A549 (cell line): ENCODE data around the gene DYRK1A.

Experiments
- CBX8 ChIP-seq: fragments of 200-600 bp; sonication (generic); IDR thresholded peaks from 2 replicates; pipeline ENCODE4 v1.6.1; 2016
- CEBPB ChIP-seq, 2 experiments: fragments of >200 bp in 1 of 2; sonication (Bioruptor Twin) in 1 of 2; formaldehyde crosslinking in 1 of 2; IDR thresholded peaks; 2 replicates each; pipeline ENCODE4 v1.6.1; 2012 to 2016
- EP300 ChIP-seq, 2 experiments: fragments of >200 bp; sonication (Bioruptor Twin); formaldehyde crosslinking; IDR thresholded peaks; 2 replicates in 1 of 2; 3 replicates in 1 of 2; pipeline ENCODE4 v1.6.1; 2016 to 2017
- ESRRA ChIP-seq: fragments of 150-350 bp; IDR thresholded peaks from 2 replicates; pipeline ENCODE4 v1.6.1; 2014; ENCODE audit warnings: mild to moderate bottlenecking, low read length, borderline replicate concordance
- JUN ChIP-seq, 2 experiments: fragments of >200 bp; sonication (Bioruptor Twin); formaldehyde crosslinking; IDR thresholded peaks; 2 replicates in 1 of 2; 3 replicates in 1 of 2; pipeline ENCODE4 v1.6.1; 2016 to 2017
- MAFK ChIP-seq: fragments of 450-650 bp; IDR thresholded peaks from 2 replicates; pipeline ENCODE4 v1.6.1; 2014; ENCODE audit not compliant: partially characterized antibody
- POLR2A ChIP-seq: IDR thresholded peaks from 2 replicates; pipeline ENCODE4 v1.6.1; 2012; ENCODE audit warnings: mild to moderate bottlenecking, low read length
- TF ChIP-seq, protein P1 (sequence below): fragments of >200 bp; sonication (Bioruptor Twin); formaldehyde crosslinking; IDR thresholded peaks from 3 replicates; pipeline ENCODE4 v1.5.1; 2016
- TF ChIP-seq, protein P2 (sequence below): fragments of 250-450 bp; sonication (Bioruptor Pico); IDR thresholded peaks from 2 replicates; pipeline ENCODE4 v1.5.0; 2021; ENCODE audit warnings: mild to moderate bottlenecking, moderate library complexity, borderline replicate concordance
- TF ChIP-seq, protein P3 (sequence below): fragments of 200-600 bp; sonication (generic); IDR thresholded peaks from 2 replicates; pipeline ENCODE4 v1.6.1; 2016; ENCODE audit warnings: antibody characterized with exemption, mild to moderate bottlenecking, moderate library complexity
- TF ChIP-seq, protein P4 (sequence below): fragments of 150-350 bp; IDR thresholded peaks from 2 replicates; pipeline ENCODE4 v1.6.1; 2014; ENCODE audit warnings: low read depth, mild to moderate bottlenecking, low read length
- TF ChIP-seq, protein P5 (sequence below): fragments of >200 bp; sonication (Bioruptor Twin); formaldehyde crosslinking; IDR thresholded peaks from 3 replicates; pipeline ENCODE4 v1.6.1; 2016
- TF ChIP-seq, protein P6 (sequence below): IDR thresholded peaks from 2 replicates; pipeline ENCODE4 v1.6.1; 2012

DNA sequence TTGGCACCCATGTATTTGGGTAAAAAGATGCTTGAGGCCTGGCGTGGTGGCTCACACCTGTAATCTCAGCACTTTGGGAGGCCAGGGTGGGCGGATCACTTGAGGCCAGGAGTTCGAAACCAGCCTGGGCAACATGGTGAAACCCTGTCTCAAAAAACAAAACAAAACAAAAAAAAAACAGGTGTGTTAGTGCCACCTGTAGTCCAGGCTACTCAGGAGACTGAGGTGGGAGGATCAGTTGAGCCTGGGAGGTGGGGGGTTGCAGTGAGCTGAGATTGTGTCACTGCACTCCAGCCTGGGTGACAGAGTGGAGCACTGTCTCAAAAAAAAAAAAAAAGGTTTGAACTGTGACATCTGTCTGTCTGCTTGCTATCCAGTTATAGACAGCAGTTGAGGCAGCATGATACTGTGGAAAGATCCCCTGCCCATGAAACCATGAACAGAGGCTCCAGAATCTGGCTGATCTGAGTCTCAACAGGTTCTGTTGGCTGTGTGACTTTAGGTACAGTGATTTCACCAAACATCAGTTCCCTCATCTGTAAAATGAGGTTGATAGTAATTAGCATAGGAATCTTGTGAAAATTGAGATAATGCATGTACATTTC is 5.7 kb downstream of the DYRK1A start:
- TF ChIP-seq, protein P1, sequence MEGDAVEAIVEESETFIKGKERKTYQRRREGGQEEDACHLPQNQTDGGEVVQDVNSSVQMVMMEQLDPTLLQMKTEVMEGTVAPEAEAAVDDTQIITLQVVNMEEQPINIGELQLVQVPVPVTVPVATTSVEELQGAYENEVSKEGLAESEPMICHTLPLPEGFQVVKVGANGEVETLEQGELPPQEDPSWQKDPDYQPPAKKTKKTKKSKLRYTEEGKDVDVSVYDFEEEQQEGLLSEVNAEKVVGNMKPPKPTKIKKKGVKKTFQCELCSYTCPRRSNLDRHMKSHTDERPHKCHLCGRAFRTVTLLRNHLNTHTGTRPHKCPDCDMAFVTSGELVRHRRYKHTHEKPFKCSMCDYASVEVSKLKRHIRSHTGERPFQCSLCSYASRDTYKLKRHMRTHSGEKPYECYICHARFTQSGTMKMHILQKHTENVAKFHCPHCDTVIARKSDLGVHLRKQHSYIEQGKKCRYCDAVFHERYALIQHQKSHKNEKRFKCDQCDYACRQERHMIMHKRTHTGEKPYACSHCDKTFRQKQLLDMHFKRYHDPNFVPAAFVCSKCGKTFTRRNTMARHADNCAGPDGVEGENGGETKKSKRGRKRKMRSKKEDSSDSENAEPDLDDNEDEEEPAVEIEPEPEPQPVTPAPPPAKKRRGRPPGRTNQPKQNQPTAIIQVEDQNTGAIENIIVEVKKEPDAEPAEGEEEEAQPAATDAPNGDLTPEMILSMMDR: no peak
- TF ChIP-seq JUN (IDR thresholded peaks at IDR 0.05) (no peak), EP300 (IDR thresholded peaks at IDR 0.05) (no peak), CBX8 (no peak), ESRRA (no peak), CEBPB (IDR thresholded peaks at IDR 0.05) (no peak), MAFK (no peak), POLR2A (no peak)
- TF ChIP-seq, protein P2, sequence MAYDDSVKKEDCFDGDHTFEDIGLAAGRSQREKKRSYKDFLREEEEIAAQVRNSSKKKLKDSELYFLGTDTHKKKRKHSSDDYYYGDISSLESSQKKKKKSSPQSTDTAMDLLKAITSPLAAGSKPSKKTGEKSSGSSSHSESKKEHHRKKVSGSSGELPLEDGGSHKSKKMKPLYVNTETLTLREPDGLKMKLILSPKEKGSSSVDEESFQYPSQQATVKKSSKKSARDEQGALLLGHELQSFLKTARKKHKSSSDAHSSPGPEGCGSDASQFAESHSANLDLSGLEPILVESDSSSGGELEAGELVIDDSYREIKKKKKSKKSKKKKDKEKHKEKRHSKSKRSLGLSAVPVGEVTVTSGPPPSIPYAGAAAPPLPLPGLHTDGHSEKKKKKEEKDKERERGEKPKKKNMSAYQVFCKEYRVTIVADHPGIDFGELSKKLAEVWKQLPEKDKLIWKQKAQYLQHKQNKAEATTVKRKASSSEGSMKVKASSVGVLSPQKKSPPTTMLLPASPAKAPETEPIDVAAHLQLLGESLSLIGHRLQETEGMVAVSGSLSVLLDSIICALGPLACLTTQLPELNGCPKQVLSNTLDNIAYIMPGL (CRISPR knock-in tag): no peak
- TF ChIP-seq, protein P3, sequence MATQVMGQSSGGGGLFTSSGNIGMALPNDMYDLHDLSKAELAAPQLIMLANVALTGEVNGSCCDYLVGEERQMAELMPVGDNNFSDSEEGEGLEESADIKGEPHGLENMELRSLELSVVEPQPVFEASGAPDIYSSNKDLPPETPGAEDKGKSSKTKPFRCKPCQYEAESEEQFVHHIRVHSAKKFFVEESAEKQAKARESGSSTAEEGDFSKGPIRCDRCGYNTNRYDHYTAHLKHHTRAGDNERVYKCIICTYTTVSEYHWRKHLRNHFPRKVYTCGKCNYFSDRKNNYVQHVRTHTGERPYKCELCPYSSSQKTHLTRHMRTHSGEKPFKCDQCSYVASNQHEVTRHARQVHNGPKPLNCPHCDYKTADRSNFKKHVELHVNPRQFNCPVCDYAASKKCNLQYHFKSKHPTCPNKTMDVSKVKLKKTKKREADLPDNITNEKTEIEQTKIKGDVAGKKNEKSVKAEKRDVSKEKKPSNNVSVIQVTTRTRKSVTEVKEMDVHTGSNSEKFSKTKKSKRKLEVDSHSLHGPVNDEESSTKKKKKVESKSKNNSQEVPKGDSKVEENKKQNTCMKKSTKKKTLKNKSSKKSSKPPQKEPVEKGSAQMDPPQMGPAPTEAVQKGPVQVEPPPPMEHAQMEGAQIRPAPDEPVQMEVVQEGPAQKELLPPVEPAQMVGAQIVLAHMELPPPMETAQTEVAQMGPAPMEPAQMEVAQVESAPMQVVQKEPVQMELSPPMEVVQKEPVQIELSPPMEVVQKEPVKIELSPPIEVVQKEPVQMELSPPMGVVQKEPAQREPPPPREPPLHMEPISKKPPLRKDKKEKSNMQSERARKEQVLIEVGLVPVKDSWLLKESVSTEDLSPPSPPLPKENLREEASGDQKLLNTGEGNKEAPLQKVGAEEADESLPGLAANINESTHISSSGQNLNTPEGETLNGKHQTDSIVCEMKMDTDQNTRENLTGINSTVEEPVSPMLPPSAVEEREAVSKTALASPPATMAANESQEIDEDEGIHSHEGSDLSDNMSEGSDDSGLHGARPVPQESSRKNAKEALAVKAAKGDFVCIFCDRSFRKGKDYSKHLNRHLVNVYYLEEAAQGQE: no peak
- TF ChIP-seq, protein P4, sequence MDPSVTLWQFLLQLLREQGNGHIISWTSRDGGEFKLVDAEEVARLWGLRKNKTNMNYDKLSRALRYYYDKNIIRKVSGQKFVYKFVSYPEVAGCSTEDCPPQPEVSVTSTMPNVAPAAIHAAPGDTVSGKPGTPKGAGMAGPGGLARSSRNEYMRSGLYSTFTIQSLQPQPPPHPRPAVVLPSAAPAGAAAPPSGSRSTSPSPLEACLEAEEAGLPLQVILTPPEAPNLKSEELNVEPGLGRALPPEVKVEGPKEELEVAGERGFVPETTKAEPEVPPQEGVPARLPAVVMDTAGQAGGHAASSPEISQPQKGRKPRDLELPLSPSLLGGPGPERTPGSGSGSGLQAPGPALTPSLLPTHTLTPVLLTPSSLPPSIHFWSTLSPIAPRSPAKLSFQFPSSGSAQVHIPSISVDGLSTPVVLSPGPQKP: no peak
- TF ChIP-seq, protein P5, sequence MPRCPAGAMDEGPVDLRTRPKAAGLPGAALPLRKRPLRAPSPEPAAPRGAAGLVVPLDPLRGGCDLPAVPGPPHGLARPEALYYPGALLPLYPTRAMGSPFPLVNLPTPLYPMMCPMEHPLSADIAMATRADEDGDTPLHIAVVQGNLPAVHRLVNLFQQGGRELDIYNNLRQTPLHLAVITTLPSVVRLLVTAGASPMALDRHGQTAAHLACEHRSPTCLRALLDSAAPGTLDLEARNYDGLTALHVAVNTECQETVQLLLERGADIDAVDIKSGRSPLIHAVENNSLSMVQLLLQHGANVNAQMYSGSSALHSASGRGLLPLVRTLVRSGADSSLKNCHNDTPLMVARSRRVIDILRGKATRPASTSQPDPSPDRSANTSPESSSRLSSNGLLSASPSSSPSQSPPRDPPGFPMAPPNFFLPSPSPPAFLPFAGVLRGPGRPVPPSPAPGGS: no peak
- TF ChIP-seq, protein P6, sequence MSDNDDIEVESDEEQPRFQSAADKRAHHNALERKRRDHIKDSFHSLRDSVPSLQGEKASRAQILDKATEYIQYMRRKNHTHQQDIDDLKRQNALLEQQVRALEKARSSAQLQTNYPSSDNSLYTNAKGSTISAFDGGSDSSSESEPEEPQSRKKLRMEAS: no peak
